DMS153 (cell line): Measurements from ENCODE around the gene SLC7A14.

Experiments
- DNase-seq: peaks from one replicate; lab custom pipeline; 2025; lab: John Stamatoyannopoulos, UW

The SLC7A14 gene

DNA sequence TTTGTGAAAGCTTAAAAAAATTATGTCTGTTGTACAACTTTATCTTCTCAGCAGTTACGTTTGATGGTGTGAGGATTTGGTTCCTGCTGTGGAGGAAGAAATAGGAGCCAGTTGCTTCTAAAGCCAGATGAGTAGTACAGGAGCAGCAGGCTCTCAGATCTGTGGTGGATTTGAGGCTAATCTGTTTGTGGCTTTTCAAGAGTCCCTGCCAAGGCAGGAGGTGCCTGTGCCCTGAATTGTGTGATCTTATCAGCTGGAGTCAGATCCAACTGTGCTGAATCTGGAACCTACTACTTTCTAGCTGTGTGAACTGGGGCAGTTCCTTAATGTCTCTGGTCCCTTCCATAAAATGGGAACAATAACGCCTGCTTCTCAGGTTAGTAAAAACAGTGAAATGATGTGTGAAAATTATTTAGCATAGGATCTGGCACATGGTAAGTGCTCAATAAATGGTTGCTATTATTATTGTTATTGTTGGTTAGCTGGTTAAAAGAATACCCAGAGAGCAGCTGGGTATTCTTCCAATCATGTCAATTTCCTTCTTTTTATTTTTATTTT is 159.6 kb downstream of the SLC7A14 start:
- DNase-seq = no peak

DNA sequence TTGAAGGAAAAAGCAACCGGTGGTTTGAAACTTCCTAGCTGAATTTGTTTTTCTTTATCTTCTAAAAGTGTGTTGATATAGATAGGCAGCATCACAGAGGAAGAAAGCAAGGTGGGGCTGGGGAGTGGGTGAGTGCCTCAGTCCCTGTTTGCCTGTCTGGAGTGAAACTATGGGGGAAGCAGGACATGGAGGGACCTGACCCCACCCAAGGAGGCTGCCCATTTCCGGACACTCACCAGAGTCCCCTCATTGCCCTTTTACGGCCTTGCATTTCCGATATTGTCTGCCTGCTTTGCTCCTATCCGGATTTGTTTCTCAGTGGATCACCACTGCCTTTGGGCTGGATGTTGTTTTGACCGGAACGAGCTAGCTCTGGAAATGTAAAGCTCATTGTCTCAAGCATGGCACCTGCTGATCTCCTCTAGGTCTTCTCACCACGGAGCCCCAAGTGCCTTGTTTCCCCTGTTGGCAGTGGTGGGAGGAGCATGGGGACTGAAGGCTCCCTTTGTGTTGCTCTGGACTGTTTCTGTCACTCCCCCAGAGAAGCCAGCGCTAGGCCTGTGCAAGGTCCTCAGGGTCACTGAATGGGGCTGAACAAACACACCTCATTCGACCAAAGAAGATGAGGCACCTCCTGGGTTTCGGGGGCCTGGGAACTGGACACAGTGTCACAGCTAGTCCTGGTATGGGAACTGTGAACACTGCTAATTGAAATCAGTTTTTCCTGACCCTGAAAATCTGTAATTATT is 160.2 kb downstream of the SLC7A14 start:
- peak; percentile 9 for DNase-seq

DNA sequence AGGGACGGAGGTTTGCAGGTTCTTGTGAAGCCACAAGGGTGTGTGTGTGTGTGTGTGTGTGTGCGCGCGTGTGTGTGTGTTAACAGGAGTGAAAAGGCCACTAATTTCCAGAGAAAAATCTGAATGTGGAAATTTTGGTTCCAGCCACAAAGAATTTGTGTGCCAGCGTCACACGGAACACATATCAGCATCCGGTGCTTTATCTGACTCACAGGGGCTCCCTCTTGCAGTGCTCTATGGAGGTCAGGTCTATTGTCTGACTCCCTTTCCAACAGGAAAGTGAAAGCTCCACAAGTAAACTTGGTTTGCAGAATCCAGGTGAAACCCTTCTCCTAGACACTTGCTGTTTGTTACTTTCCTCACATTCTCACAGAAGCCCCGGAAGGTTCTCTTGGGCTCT is 161.0 kb downstream of the SLC7A14 start:
- no peak for DNase-seq

DNA sequence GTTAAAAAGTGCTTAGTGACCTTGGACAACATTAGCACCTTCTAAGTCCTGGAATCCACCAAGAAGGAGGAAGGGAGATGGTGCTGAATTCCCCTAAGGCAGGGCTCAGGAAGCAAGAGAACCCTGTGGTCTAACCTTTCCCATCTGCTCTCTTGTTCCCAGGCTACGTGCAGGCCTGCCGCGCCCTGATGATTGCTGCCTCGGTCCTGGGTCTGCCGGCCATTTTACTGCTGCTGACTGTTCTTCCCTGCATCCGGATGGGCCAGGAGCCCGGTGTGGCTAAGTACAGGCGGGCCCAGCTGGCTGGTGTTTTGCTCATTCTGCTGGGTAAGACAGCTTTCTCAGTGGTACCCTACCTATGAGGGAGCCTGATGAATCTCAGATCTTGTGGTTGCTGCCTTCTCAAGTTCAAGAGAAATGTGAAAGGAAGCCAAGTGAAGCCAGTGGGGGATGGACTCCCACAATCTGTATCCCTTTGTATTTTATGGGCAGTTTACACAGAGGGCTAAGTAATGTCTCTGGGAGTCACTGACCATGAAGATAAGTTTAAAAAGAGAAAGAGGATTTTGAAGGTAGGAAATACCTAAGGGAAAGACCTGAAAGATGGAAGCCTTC is 162.8 kb downstream of the SLC7A14 start:
- DNase-seq = no peak

DNA sequence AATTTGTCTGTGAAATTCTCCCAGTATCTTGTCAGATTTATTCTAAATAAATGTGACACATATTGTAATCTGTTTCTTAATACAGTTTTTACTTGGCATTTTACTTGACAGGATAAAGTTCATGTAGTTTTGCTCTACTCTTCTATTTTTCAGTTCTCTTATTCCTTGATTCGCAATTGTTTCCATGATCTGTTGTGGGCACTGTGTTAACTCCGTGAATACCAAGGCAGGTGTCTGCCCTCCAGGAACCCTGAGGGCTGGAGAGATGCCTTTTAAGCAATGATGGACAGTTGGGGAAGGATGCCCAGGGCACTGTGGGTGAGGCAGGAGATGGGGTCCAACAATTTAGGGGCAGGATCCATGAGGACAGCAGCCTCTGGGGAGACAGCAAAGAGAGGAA is 164.1 kb downstream of the SLC7A14 start:
- no peak for DNase-seq

DNA sequence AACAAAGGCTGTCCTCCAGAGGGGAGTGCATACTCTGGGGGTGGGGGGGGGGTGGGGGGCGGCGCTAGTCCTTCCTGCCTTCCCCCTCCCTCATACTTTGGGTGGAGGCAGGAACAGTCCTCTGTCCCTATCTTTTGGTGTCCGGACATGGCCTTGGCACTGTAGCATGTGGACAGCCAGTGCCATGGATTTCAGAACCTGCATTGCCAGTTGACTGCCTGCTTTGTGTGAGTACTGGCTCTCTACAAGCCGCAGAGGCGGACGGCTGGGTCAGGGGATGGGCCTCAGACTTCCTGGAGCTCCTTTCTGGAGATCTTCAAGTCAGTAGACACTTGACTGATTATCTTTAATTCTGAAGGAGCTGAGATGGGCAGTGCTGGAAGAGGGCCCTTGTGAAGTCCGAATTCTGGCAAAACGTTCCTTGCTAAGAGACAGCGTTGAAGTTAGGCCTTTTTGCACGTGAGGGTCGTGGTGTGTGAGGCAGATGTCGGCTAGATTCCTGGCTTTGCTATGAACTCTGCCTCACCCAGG is 164.7 kb downstream of the SLC7A14 start:
- no peak for DNase-seq

DNA sequence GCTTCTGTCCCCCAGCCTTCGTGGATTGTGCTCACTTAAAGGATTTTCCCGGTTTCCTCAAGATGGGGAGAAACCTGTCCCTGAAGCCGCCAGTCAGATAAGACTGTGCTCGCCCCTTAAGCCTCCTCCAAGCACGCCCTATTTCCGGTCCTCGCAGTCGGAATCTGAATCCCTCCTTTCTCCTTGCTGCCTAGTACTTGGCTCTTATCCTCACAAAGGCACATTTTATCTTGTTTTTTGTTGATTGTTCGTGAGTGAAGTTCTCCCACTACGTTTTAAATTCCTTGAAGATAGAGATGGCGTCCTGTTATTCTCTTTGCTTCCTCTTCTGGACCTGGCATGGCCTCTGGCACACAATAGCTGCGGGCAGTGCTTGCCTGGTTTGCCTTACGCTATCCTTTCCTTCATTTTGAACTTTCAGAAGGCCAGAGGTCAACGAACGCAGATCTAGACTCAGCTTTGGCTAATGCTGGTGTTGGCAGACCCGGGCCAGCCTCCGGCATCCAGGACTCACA is 165.5 kb downstream of the SLC7A14 start:
- DNase-seq = no peak

DNA sequence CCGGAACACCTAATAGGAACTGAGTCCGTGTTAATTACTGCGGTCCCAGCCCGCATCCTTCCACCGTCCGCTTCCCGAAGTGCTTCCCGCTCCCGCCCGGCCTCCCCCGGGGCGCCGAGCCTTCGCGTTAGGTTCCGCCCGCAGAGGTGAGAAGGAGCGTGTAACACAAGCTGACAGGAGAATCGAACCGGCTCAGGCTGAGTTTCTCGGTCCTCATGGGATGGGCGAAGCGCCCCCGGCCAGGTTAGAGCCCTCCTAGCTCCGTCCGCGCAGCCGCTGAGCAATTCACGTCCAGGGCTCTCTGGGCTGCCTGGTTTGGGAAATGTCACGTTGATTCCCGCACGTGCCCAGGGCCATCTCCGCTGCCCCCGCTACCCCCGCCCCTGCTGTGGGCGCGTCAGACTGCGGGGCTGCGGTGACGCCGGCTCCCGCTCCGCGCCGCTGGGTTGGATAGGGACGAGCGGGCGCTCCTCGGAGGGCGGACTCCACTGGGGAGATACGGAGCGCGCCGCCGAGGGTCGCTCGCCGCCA is 166.3 kb downstream of the SLC7A14 start:
- no peak for DNase-seq

DNA sequence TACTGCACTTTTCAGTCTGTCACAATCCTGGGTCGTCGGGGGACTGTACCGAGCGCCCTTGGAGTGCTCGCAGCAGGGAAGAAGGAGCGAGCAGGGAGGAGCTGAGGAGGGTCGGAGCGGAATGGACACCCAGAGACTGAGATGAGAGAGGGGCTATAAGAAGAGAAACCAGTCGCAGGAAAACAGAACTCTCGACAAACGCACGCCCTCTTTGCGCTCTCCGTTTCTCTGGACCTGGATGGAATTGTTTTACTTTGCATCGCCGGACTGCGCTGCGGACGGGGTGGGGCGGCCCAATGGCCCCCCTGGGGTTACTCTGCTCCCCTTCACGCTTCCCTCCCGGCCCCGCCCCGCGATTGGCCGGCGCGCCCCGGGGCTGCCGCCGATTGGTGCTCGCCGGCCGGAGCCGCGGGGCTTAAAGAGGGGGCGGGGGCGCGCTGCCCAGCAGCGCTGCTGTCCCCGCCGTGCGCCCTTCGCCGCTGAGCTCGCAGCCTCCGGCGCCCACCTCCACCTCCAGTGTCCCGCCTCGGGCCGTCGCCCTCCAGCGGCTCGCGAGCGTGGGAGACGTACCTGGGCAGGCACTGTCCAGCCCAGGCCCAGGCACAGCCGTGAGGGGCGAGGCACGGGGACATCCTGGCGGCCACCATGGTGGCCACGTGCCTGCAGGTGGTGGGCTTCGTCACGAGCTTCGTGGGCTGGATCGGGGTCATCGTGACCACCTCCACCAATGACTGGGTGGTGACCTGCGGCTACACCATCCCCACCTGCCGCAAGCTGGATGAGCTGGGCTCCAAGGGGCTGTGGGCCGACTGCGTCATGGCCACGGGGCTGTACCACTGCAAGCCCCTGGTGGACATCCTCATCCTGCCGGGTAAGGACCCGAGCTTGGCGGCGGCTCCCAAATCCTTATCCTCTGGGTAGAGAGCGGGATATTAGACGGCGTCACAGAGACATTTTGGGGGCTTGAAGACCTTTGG is 167.2 kb downstream of the SLC7A14 start, which contains the start of gene CLDN11:
Gene CLDN11, plus strand, starts transcription at position 447 of the 977 bp plus-strand sequence. Its CDS starts 199 bp downstream, at position 646.
- DNase-seq = no peak

DNA sequence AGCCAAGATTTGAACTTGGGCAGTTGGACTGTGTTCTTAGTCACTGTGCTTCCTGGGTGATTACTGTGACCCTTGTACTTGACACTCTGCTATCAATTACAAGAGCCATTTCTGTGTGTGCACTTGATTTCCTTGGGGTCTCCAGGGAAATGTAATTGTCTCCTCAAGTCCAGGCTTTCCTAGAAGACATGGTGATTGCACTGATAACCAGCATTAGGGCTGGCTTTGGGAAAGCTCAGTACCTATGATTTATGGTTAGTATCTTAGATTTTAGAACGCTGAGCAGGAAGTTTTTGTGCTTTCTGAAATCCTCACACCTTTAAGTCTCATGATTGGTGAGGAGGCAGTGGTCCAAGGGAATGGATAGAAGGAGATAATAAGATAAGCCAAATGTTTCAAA is 168.8 kb downstream of the SLC7A14 start:
- no peak for DNase-seq

DNA sequence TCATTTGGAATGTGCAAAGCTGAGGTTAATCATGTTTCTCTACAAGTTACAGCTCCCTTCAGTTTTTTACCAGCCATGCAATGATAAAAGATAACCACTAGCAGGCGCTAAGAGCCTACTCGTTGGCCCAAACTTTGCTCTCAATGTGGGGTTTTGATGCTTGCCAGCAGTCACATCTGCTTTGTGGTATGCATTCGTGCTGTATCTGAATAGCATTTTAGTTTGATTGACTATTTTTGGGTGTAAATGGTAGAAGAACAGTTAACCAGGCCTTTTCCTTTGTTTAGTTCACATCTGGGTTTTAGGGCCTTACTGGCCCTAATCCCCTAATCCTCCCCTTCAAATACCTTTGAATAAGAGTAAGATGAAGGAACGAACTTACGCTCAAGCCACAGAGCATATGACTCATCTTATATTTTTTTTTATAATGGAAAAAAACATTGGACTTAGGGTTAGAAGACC is 171.6 kb downstream of the SLC7A14 start:
- peak; percentile 58 for DNase-seq

DNA sequence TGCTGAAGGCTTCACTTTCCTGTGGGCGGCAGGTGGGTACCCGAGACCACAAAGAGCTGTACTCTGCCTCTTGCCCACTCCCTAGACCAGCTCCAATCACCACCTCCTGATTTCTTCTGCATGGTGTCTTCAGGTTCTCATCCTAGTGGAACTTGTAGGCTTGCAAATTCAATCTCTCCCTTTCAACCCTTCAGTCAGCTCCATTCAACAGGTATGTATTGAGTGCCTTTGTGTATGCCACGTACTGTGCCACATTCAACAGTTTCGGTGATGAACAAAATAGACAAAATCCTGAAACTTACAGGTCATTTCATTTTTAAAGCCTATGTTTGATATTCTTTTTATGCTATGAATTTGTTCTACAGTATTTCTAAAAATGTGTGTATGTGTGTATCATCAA is 172.6 kb downstream of the SLC7A14 start:
- no peak for DNase-seq

DNA sequence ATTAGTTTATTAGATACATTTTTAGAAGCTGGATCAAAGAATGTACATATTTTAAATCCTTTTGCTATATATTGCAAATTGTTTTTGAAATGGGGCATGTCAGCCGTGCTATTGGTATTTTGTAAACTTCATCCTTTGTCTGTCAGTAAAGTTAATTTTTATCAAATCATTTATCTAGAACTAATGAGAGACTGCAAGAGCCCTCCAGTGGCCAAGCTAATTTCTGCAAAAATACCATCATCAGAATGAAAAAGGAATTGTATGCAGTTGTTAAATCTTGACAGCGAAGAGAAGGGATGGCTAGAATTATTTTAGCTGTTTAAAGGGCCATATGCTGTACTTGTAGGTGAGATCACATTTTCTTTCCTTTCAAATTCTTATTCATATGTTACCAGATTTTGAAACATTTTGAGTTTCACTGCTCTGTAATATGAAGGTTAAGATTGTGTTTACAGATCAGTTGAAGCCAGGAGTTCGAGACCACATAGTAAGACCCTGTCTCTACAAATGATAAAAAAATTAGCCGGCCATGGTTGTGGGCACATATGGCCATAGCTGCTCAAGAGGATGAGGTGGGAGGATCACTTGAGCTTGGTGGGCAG is 175.3 kb downstream of the SLC7A14 start:
- no peak for DNase-seq
